H9 (cell line): ENCODE results near the gene SCN1A. TPM values are rescaled to one million over a fixed set of nuclear protein-coding genes. Genes with fewer than 3 reads are reported as not detected.
A peak's percentile ranks its signal among the peaks of the same experiment; 100 is the strongest.

Source experiments
- DNase-seq: peaks from one replicate; pipeline ENCODE4 v3.0.0-alpha.2; 2017
- H2AFZ ChIP-seq: one replicate; pipeline ENCODE4 v1.6.1; 2013; ENCODE audit warnings: mild to moderate bottlenecking, low read length, control low read depth, moderate library complexity
- H2AK5ac ChIP-seq: 2 replicates; pipeline ENCODE4 v1.6.1; 2013; ENCODE audit warnings: low read length, control low read depth, mixed read lengths; ENCODE audit not compliant: insufficient read length
- H2BK120ac ChIP-seq: one replicate; pipeline ENCODE4 v1.6.1; 2013; ENCODE audit warnings: low read depth, mild to moderate bottlenecking, low read length, control low read depth, inconsistent platforms; ENCODE audit not compliant: poor library complexity, severe bottlenecking
- H2BK12ac ChIP-seq: 2 replicates; pipeline ENCODE4 v1.6.1; 2013; ENCODE audit warnings: low read length, control low read depth, mixed read lengths, low read depth; ENCODE audit not compliant: insufficient read length
- H2BK15ac ChIP-seq: 2 replicates; pipeline ENCODE4 v1.6.1; 2013; ENCODE audit warnings: low read depth, low read length, control low read depth
- H2BK20ac ChIP-seq: one replicate; pipeline ENCODE4 v1.6.1; 2013; ENCODE audit warnings: low read depth, mild to moderate bottlenecking, low read length, control low read depth, inconsistent platforms; ENCODE audit not compliant: poor library complexity, severe bottlenecking
- H2BK5ac ChIP-seq: 2 replicates; pipeline ENCODE4 v1.6.1; 2013; ENCODE audit warnings: low read length, control low read depth, mixed read lengths; ENCODE audit not compliant: insufficient read length
- H3K14ac ChIP-seq: 2 replicates; pipeline ENCODE4 v1.6.1; 2013; ENCODE audit warnings: low read length, control low read depth; ENCODE audit not compliant: insufficient read depth
- H3K18ac ChIP-seq: 2 replicates; pipeline ENCODE4 v1.6.1; 2013; ENCODE audit warnings: low read depth, mild to moderate bottlenecking, mixed read lengths, low read length, control low read depth; ENCODE audit not compliant: insufficient read length
- H3K23ac ChIP-seq: 2 replicates; pipeline ENCODE4 v1.6.1; 2013; ENCODE audit warnings: low read length, control low read depth, mixed read lengths, low read depth; ENCODE audit not compliant: insufficient read length
- H3K23me2 ChIP-seq: 2 replicates; pipeline ENCODE4 v1.6.1; 2013; ENCODE audit warnings: low read depth, mild to moderate bottlenecking, mixed read lengths, low read length, control low read depth; ENCODE audit not compliant: insufficient read length, poor library complexity, severe bottlenecking
- H3K27ac ChIP-seq: 2 replicates; pipeline ENCODE4 v1.5.1; 2013; ENCODE audit warnings: low read length, control low read depth, mixed read lengths, low read depth; ENCODE audit not compliant: insufficient read length
- H3K27me3 ChIP-seq: 2 replicates; pipeline ENCODE4 v1.6.1; 2013; ENCODE audit warnings: low read length, control low read depth, inconsistent platforms; ENCODE audit not compliant: insufficient read depth
- H3K4ac ChIP-seq: 2 replicates; pipeline ENCODE4 v1.6.1; 2013; ENCODE audit warnings: low read depth, mild to moderate bottlenecking, control low read depth, inconsistent platforms, low read length, moderate library complexity
- H3K4me1 ChIP-seq: 2 replicates; pipeline ENCODE4 v1.6.1; 2013; ENCODE audit warnings: low read length, control low read depth, inconsistent platforms; ENCODE audit not compliant: insufficient read depth
- H3K4me2 ChIP-seq: 2 replicates; pipeline ENCODE4 v1.6.1; 2013; ENCODE audit warnings: low read length, control low read depth, mixed read lengths; ENCODE audit not compliant: insufficient read length, insufficient read depth
- H3K56ac ChIP-seq: 2 replicates; pipeline ENCODE4 v1.6.1; 2013; ENCODE audit warnings: low read depth, mild to moderate bottlenecking, mixed read lengths, low read length, control low read depth; ENCODE audit not compliant: insufficient read length
- H3K79me1 ChIP-seq: 2 replicates; pipeline ENCODE4 v1.6.1; 2013; ENCODE audit warnings: low read depth, mild to moderate bottlenecking, moderate library complexity, low read length, control low read depth, inconsistent platforms; ENCODE audit not compliant: insufficient read depth, poor library complexity, severe bottlenecking
- H3K79me2 ChIP-seq: 2 replicates; pipeline ENCODE4 v1.6.1; 2013; ENCODE audit warnings: low read length, control low read depth, inconsistent platforms; ENCODE audit not compliant: insufficient read depth
- H3K9ac ChIP-seq: 2 replicates; pipeline ENCODE4 v1.6.1; 2013; ENCODE audit warnings: low read length, control low read depth, mixed read lengths; ENCODE audit not compliant: insufficient read length; ENCODE audit errors: extremely low read depth
- H3K9me3 ChIP-seq: one replicate; pipeline ENCODE4 v1.6.1; 2013; ENCODE audit warnings: low read depth, low read length, inconsistent platforms; ENCODE audit not compliant: control insufficient read depth
- H3T11ph ChIP-seq: one replicate; pipeline ENCODE4 v1.6.1; 2013; ENCODE audit warnings: mild to moderate bottlenecking, low read length, control low read depth, inconsistent platforms
- H4K20me1 ChIP-seq: one replicate; pipeline ENCODE4 v1.6.1; 2013; ENCODE audit not compliant: control insufficient read depth, insufficient read length, insufficient read depth
- H4K5ac ChIP-seq: 2 replicates; pipeline ENCODE4 v1.6.1; 2013; ENCODE audit warnings: low read depth, mild to moderate bottlenecking, mixed read lengths, low read length, control low read depth; ENCODE audit not compliant: insufficient read length
- H4K8ac ChIP-seq: replicated peaks from 2 replicates; pipeline ENCODE4 v1.6.1; 2013; ENCODE audit warnings: low read length, control low read depth, mixed read lengths, low read depth; ENCODE audit not compliant: insufficient read length
- H4K91ac ChIP-seq: 2 replicates; pipeline ENCODE4 v1.6.1; 2013; ENCODE audit warnings: low read depth, mild to moderate bottlenecking, moderate library complexity, mixed read lengths, low read length, control low read depth; ENCODE audit not compliant: insufficient read length
- H3K27ac Mint-ChIP-seq, 3 experiments: 2 replicates in 2 of 3; 3 replicates in 1 of 3; pipeline ENCODE4 v1.8.0; 2020 to 2021; ENCODE audit warnings: mixed read lengths in 3 of 3, mild to moderate bottlenecking in 1 of 3, moderate library complexity in 1 of 3
- H3K27me3 Mint-ChIP-seq: 2 replicates; pipeline ENCODE4 v1.8.0; 2021; ENCODE audit warnings: low read depth, mild to moderate bottlenecking, moderate library complexity, mixed read lengths
- H3K36me3 Mint-ChIP-seq, 3 experiments: 2 replicates in 2 of 3; 3 replicates in 1 of 3; pipeline ENCODE4 v1.8.0; 2020 to 2021; ENCODE audit warnings: low read depth in 3 of 3, mixed read lengths in 3 of 3; ENCODE audit not compliant: insufficient read depth in 1 of 3
- H3K4me1 Mint-ChIP-seq, 2 experiments: 2 replicates each; pipeline ENCODE4 v1.8.0; 2020; ENCODE audit warnings: mixed read lengths in 2 of 2
- H3K4me3 Mint-ChIP-seq, 2 experiments: 2 replicates in 1 of 2; 3 replicates in 1 of 2; pipeline ENCODE4 v1.8.0; 2020 to 2021; ENCODE audit warnings: mild to moderate bottlenecking in 2 of 2, mixed read lengths in 2 of 2, moderate library complexity in 1 of 2
- H3K9me3 Mint-ChIP-seq, 2 experiments: 2 replicates in 1 of 2; 3 replicates in 1 of 2; pipeline ENCODE4 v1.8.0; 2020; ENCODE audit warnings: mild to moderate bottlenecking in 2 of 2, mixed read lengths in 2 of 2, moderate library complexity in 1 of 2
- CTCF ChIP-seq: fragments of 200-600 bp; sonication (generic); conservative IDR thresholded peaks from 3 replicates; pipeline ENCODE4 v1.8.0; 2021; ENCODE audit warnings: antibody characterized with exemption, mild to moderate bottlenecking
- WGBS: extraction: QIAGEN DNeasy Blood & Tissue Kit; methylation state at CpG from one replicate; pipeline ENCODE4 v1.1.7; 2013; ENCODE audit warnings: missing lambda C conversion rate, low lambda C conversion rate, mixed read lengths; ENCODE audit not compliant: insufficient read length; ENCODE audit errors: extremely low coverage; 5-methylcytosine and 5-hydroxymethylcytosine counted together
- total RNA-seq: library from RNA; stranded (reverse); gene quantifications from 2 replicates; pipeline ENCODE4 v1.2.1, GENCODE V29; 2021

The SCN1A gene
- total RNA-seq, 1 experiment from 2014 or later = 0.13 TPM

GRCh38 chr2:166118180-166118579 lies 9.6 kb downstream of the SCN1A start:
- Histone ChIP-seq H3K4me1 (no peaks in the 10 kb centered on the region), H3K18ac (no peak overlapping the region), H3K9ac (no peak overlapping the region), H4K8ac (no peak overlapping the region), H3K9me3 (no peaks in the 10 kb centered on the region), H3K23ac (no peak overlapping the region), H2BK20ac (no peak overlapping the region), H2AK5ac (no peak overlapping the region), H3K79me2 (no peaks in the 10 kb centered on the region), H2BK12ac (no peak overlapping the region), H4K91ac (no peak overlapping the region), H4K20me1 (no peaks in the 10 kb centered on the region), H2AFZ (no peak overlapping the region), H3K27ac (no peak overlapping the region), H2BK15ac (no peak overlapping the region), H2BK5ac (no peak overlapping the region), H3K23me2 (no peaks in the 10 kb centered on the region), H3K27me3 (no peaks in the 10 kb centered on the region), H4K5ac (no peak overlapping the region), H3K56ac (no peak overlapping the region), H2BK120ac (no peak overlapping the region), H3K4ac (no peak overlapping the region), H3K4me2 (no peak overlapping the region), H3K14ac (no peak overlapping the region), H3K79me1 (no peaks in the 10 kb centered on the region), H3T11ph (no peak overlapping the region)
- Mint-ChIP-seq H3K9me3 (no peaks in the 10 kb centered on the region), H3K4me1 (0 out of 4 replicates have a peak, but pooled peaks cover 0 to 2% of the 10 kb centered on the region in 2 experiments), H3K27ac (peak overlapping the region in 1 of 3 experiments; percentile 7; a peak in 1 of 7 replicates), H3K36me3 (no peaks in the 10 kb centered on the region; a peak in 1 of 7 replicates), H3K27me3 (no peaks in the 10 kb centered on the region), H3K4me3 (no peak overlapping the region)
- DNase-seq = no peak
- TF ChIP-seq CTCF = no peak
- no CpG with 5 or more reads among the region's 4 CpGs for WGBS
